Stimulated activated CD4-positive, alpha-beta T cell treated with anti-CD3 and anti-CD28 coated beads, Interleukin-15, amount 100 ng/mL, for 1 hour (primary cell): ENCODE results near the gene VRK2.
"Not testable (repeated sequence)": the region's sequence is repeated elsewhere in the genome, so short reads cannot be mapped to it uniquely, and the experiment has no call there.

Experiments used
- DNase-seq, 2 donors: peaks; one replicate each; pipeline ENCODE4 v3.0.0-alpha.2; 2020; ENCODE audit warnings: low read depth in 1 of 2, low spot score in 1 of 2

VRK2 gene

GRCh38 chr2:58054264-58054663, 7.7 kb downstream of the VRK2 start:
- no peak for DNase-seq

GRCh38 chr2:58055033-58055786, 8.6 kb downstream of the VRK2 start:
- no peak for DNase-seq

GRCh38 chr2:58056192-58056916, 9.7 kb downstream of the VRK2 start:
- DNase-seq: no peak

GRCh38 chr2:58057707-58058530, 11.3 kb downstream of the VRK2 start:
- DNase-seq: no peak

- DNase-seq: no peak
These were observed 17.0 kb downstream of the VRK2 start for GRCh38 chr2:58063641-58064040.

GRCh38 chr2:58064086-58064485, 17.5 kb downstream of the VRK2 start:
- no peak for DNase-seq

GRCh38 chr2:58065248-58065647, 18.6 kb downstream of the VRK2 start:
- DNase-seq: no peak

GRCh38 chr2:58067001-58067400, 20.4 kb downstream of the VRK2 start:
- no peak for DNase-seq

GRCh38 chr2:58070765-58071164, 24.2 kb downstream of the VRK2 start:
- DNase-seq: no peak

GRCh38 chr2:58072102-58072501, 25.5 kb downstream of the VRK2 start:
- no peak for DNase-seq

GRCh38 chr2:58073008-58073407, 26.4 kb downstream of the VRK2 start:
- DNase-seq: no peak

GRCh38 chr2:58073751-58074150, 27.1 kb downstream of the VRK2 start:
- no peak for DNase-seq

- DNase-seq: no peak
These were observed 34.4 kb downstream of the VRK2 start for GRCh38 chr2:58081000-58081399.

- no peak for DNase-seq
These were observed 42.5 kb downstream of the VRK2 start for GRCh38 chr2:58089081-58089480.

- DNase-seq: not testable (repeated sequence)
These were observed 46.2 kb downstream of the VRK2 start for GRCh38 chr2:58092772-58093171.

- no peak for DNase-seq
These were observed 50.4 kb downstream of the VRK2 start for GRCh38 chr2:58097025-58097424.

GRCh38 chr2:58098254-58099095, 51.9 kb downstream of the VRK2 start:
- DNase-seq: no peak

GRCh38 chr2:58099096-58099769, 52.6 kb downstream of the VRK2 start:
- no peak for DNase-seq

GRCh38 chr2:58101500-58101899, 54.9 kb downstream of the VRK2 start:
- DNase-seq: no peak

- DNase-seq: no peak
These were observed 60.3 kb downstream of the VRK2 start for GRCh38 chr2:58106896-58107295.
